ENCODE measurements around the gene IL4. TPM values are rescaled to one million over a fixed set of nuclear protein-coding genes. Genes with fewer than 3 reads are reported as not detected.

IL4 gene
- total RNA-seq, 1 experiment from 2014 or later: not detected

DNA sequence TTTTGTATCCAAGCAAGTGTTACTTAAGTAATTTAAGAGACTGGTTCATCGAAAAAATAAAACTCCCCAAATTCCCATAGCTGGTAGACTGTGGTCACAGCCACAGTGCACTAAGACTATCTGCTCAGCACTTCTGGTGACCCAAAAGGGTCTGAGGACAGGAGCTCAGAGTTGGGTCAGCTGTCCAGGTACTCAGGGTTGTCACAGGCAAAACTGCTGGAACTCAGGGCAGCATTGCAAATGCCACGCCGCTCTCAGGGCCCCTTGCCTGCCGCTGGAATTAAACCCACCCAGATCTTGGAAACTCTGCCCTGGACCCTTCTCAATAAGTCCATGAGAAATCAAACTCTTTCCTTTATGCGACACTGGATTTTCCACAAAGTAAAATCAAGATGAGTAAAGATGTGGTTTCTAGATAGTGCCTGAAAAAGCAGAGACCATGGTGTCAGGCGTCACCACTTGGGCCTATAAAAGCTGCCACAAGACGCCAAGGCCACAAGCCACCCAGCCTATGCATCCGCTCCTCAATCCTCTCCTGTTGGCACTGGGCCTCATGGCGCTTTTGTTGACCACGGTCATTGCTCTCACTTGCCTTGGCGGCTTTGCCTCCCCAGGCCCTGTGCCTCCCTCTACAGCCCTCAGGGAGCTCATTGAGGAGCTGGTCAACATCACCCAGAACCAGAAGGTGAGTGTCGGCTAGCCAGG is 16.0 kb upstream of the IL4 start, which contains the start of gene IL13:
TSS of gene IL13 (plus strand) at position 498 of the 705 bp plus-strand sequence. CDS start at position 512, 14 bp downstream.
- no peaks in the 10 kb centered on the region for H3K36me3 ChIP-seq (ENCODE audit: low read depth)
- DNase-seq: no peak
- H3K27me3 ChIP-seq (ENCODE audit: insufficient read depth, low read depth): no peaks in the 10 kb centered on the region
- no peaks in the 10 kb centered on the region for H3F3A ChIP-seq (ENCODE audit: insufficient read depth, low read depth)
- H3K9me2 ChIP-seq (ENCODE audit: insufficient read depth): no peaks in the 10 kb centered on the region; the same call in 1 of the 2 replicates
- POLR2A ChIA-PET (ENCODE audit: unreplicated experiment): no interaction called here
- H3K4me1 ChIP-seq (replicated peaks; ENCODE audit: insufficient read depth): no peaks in the 10 kb centered on the region
- no peaks in the 10 kb centered on the region for H3K79me2 ChIP-seq (ENCODE audit: low read depth)
- H3K9me3 ChIP-seq (ENCODE audit: insufficient read depth, low read depth): no peaks in the 10 kb centered on the region
- CTCF ChIA-PET: no interaction called here
- no peaks in the 10 kb centered on the region for H4K20me1 ChIP-seq (ENCODE audit: insufficient read depth)
- BruUV-seq (replicated peaks): no TSS peak
- H3K4me3 ChIP-seq: no peak within 1 kb of the TSS
- intact Hi-C loops (cut with micrococcal nuclease; ENCODE audit: unreplicated experiment): no loop called here
- no peak within 1 kb of the TSS for H3K27ac ChIP-seq
- no peak within 1 kb of the TSS for H3K4me2 ChIP-seq
- H2AFZ ChIP-seq: no peak within 1 kb of the TSS
- TF ChIP-seq EZH2 (IDR thresholded peaks at IDR 0.05; ENCODE audit: low read depth) (no peak), CTCF (conservative IDR thresholded peaks at IDR 0.05) (no peak)

DNA sequence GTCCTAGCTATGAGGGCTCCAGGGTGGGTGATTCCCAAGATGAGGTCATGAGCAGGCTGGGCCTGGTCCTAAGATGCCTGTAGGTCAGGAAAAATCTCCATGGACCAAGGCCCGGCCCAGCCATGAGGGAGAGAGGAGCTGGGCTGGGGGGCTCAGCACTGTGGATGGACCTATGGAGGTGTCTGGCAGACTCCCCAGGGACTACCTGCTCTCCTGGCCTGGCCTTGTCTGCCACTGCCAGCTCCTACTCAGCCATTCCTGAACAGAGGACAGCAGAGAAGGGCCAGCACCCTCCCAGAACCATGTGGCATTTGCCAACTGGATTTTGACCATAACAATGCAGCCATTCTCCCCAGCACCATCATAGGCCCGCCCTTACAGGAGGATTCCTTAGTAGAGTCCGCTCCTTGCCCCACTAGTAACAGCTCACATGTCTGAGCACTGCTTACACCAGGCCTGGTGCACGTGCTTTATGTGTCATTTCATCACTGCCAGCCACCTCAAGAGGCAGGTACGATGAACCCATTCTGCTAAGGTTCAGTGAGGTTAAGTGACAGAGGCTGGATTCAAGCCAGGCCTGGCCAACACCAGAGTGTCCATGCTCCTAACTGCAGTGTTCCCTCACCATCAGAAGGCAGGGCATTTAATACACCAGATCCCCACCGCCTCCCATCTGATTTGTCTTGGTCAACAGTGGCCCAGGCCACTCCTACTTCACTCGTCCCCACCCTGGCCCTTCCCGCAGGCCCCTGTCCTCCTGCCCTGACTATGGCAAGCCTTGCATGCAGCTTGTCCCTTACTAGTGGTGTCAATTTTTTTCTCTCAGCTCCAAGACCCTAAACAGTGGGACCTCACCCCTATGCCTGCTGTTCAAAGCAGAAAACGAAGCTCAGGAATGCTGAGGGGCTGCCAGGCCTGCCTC is 15.1 kb upstream of the IL4 start:
- Histone ChIP-seq H3K4me1 (replicated peaks; ENCODE audit: insufficient read depth) (no peaks in the 10 kb centered on the region), H4K20me1 (ENCODE audit: insufficient read depth) (no peaks in the 10 kb centered on the region), H3K27ac (no peak overlapping the region), H2AFZ (no peak overlapping the region), H3F3A (ENCODE audit: insufficient read depth, low read depth) (no peaks in the 10 kb centered on the region), H3K4me3 (no peak overlapping the region), H3K79me2 (ENCODE audit: low read depth) (no peaks in the 10 kb centered on the region), H3K27me3 (ENCODE audit: insufficient read depth, low read depth) (no peaks in the 10 kb centered on the region), H3K4me2 (no peak overlapping the region), H3K36me3 (ENCODE audit: low read depth) (no peaks in the 10 kb centered on the region), H3K9me3 (ENCODE audit: insufficient read depth, low read depth) (no peaks in the 10 kb centered on the region), H3K9me2 (ENCODE audit: insufficient read depth) (no peaks in the 10 kb centered on the region)
- CTCF ChIA-PET: no interaction called here
- intact Hi-C loops (cut with micrococcal nuclease; ENCODE audit: unreplicated experiment): no loop called here
- DNase-seq: no peak
- no TSS peak for BruUV-seq (replicated peaks)
- POLR2A ChIA-PET (ENCODE audit: unreplicated experiment): no interaction called here
- TF ChIP-seq CTCF (conservative IDR thresholded peaks at IDR 0.05): no peak
- TF ChIP-seq EZH2 (IDR thresholded peaks at IDR 0.05; ENCODE audit: low read depth): no peak

- no TSS peak for BruUV-seq (replicated peaks)
- TF ChIP-seq EZH2 (IDR thresholded peaks at IDR 0.05; ENCODE audit: low read depth) (no peak), CTCF (conservative IDR thresholded peaks at IDR 0.05) (no peak)
- H3K9me2 ChIP-seq (ENCODE audit: insufficient read depth): no peaks in the 10 kb centered on the region
- POLR2A ChIA-PET (ENCODE audit: unreplicated experiment): no interaction called here
- intact Hi-C loops (cut with micrococcal nuclease; ENCODE audit: unreplicated experiment): no loop called here
- H2AFZ ChIP-seq: no peak overlapping the region
- H4K20me1 ChIP-seq (ENCODE audit: insufficient read depth): no peaks in the 10 kb centered on the region
- no peaks in the 10 kb centered on the region for H3F3A ChIP-seq (ENCODE audit: insufficient read depth, low read depth)
- H3K79me2 ChIP-seq (ENCODE audit: low read depth): no peaks in the 10 kb centered on the region
- H3K4me1 ChIP-seq (replicated peaks; ENCODE audit: insufficient read depth): no peaks in the 10 kb centered on the region
- H3K27ac ChIP-seq: no peak overlapping the region
- CTCF ChIA-PET: interaction anchor here (0.6 kb wide), 1 partner anchor 160 kb away, joined by 19 read pairs; no protein-coding TSS in a partner anchor
- no peak for DNase-seq
- H3K9me3 ChIP-seq (ENCODE audit: insufficient read depth, low read depth): no peaks in the 10 kb centered on the region
- H3K27me3 ChIP-seq (ENCODE audit: insufficient read depth, low read depth): no peaks in the 10 kb centered on the region
- H3K4me3 ChIP-seq: no peak overlapping the region
- no peak overlapping the region for H3K4me2 ChIP-seq
- H3K36me3 ChIP-seq (ENCODE audit: low read depth): no peaks in the 10 kb centered on the region
These were observed 13.9 kb upstream of the IL4 start for GRCh38 chr5:132659598-132660493.

Measured in PC-9 (cell line).